MM.1S (cell line): Measurements from ENCODE around the gene TRPV5.

Experiments
- CTCF ChIP-seq: fragments of 300-600 bp; sonication (generic); IDR thresholded peaks from 2 replicates; pipeline ENCODE4 v1.5.1; 2016; ENCODE audit warnings: antibody characterized with exemption, low read length, mixed read lengths
- EZH2 ChIP-seq: fragments of 300-600 bp; sonication (generic); optimal IDR thresholded peaks from 2 replicates; pipeline ENCODE3; 2017; ENCODE audit warnings: low read depth, mild to moderate bottlenecking, antibody characterized with exemption, low read length, mixed read lengths
- EZH2phosphoT487 ChIP-seq: fragments of 300-600 bp; sonication (generic); IDR thresholded peaks from 2 replicates; pipeline ENCODE4 v1.6.1; 2018; ENCODE audit warnings: antibody characterized with exemption, low read length

GRCh38 chr7:142954680-142955268, 21.2 kb upstream of the TRPV5 start:
- TF ChIP-seq CTCF (no peak), EZH2phosphoT487 (no peak), EZH2 (no peak)
